HepG2 (cell line): Measurements from ENCODE around the gene C9. TPM values are rescaled to one million over a fixed set of nuclear protein-coding genes. Genes with fewer than 3 reads are reported as not detected.
A peak's percentile ranks its signal among the peaks of the same experiment; 100 is the strongest.

Experiments used
- ATF7 ChIP-seq, 2 experiments: fragments of 450-650 bp in 1 of 2; sonication (generic) in 1 of 2; formaldehyde crosslinking in 1 of 2; IDR thresholded peaks; 2 replicates each; pipeline versions ENCODE4 v1.4.0 to v1.6.1; 2016 to 2020; ENCODE audit warnings: antibody characterized with exemption in 1 of 2, mild to moderate bottlenecking in 1 of 2, missing genetic modification reagents in 1 of 2
- E2F2 ChIP-seq: sonication (generic); formaldehyde crosslinking; IDR thresholded peaks from 2 replicates; pipeline ENCODE4 v1.4.0; 2020; ENCODE audit warnings: missing genetic modification reagents, borderline replicate concordance
- EHMT2 ChIP-seq: fragments of 200-600 bp; sonication (generic); IDR thresholded peaks from 2 replicates; pipeline ENCODE4 v1.7.0; 2017; ENCODE audit warnings: antibody characterized with exemption, low read depth, low read length, borderline replicate concordance
- ISL2 ChIP-seq: sonication (generic); formaldehyde crosslinking; IDR thresholded peaks from 2 replicates; pipeline ENCODE4 v1.5.0; 2020; ENCODE audit warnings: missing genetic modification reagents
- KDM3A ChIP-seq: IDR thresholded peaks from 2 replicates; pipeline ENCODE4 v1.6.1; 2018; ENCODE audit warnings: low read depth, missing compliant biosample characterization
- KDM5B ChIP-seq: sonication (generic); formaldehyde crosslinking; IDR thresholded peaks from 2 replicates; pipeline ENCODE4 v1.4.0; 2020; ENCODE audit warnings: missing genetic modification reagents, mild to moderate bottlenecking, borderline replicate concordance
- MED8 ChIP-seq: sonication (generic); formaldehyde crosslinking; IDR thresholded peaks from 2 replicates; pipeline ENCODE4 v1.8.1; 2023; ENCODE audit warnings: mild to moderate bottlenecking, missing genetic modification reagents; ENCODE audit not compliant: insufficient replicate concordance
- MLXIP ChIP-seq: sonication (generic); formaldehyde crosslinking; IDR thresholded peaks from 2 replicates; pipeline ENCODE4 v1.9.0; 2021; ENCODE audit warnings: missing genetic modification reagents, borderline replicate concordance
- MXI1 ChIP-seq: IDR thresholded peaks from 3 replicates; pipeline ENCODE4 v1.6.1; 2012; ENCODE audit warnings: low read depth, low read length, inconsistent platforms, borderline replicate concordance
- PHB2 ChIP-seq: fragments of 450-650 bp; IDR thresholded peaks from 2 replicates; pipeline ENCODE4 v1.6.1; 2018; ENCODE audit not compliant: partially characterized antibody
- PRDM10 ChIP-seq: sonication (generic); formaldehyde crosslinking; IDR thresholded peaks from 2 replicates; pipeline ENCODE4 v1.4.0; 2020; ENCODE audit warnings: low read depth, missing genetic modification reagents
- PRPF4 ChIP-seq: fragments of 200-400 bp; formaldehyde crosslinking; IDR thresholded peaks from 2 replicates; pipeline ENCODE4 v1.6.1; 2016; ENCODE audit warnings: low read length, low read depth; ENCODE audit not compliant: poor library complexity, severe bottlenecking
- RARA ChIP-seq: IDR thresholded peaks from 2 replicates; pipeline ENCODE4 v1.6.1; 2016; ENCODE audit warnings: missing genetic modification reagents, missing compliant biosample characterization
- RBM39 ChIP-seq: fragments of 200-400 bp; formaldehyde crosslinking; IDR thresholded peaks from one replicate; pipeline ENCODE4 v1.6.1; 2018; ENCODE audit warnings: antibody characterized with exemption, mild to moderate bottlenecking, low read depth, low read length; ENCODE audit not compliant: poor library complexity, severe bottlenecking
- SRSF9 ChIP-seq: fragments of 200-400 bp; formaldehyde crosslinking; IDR thresholded peaks from 2 replicates; pipeline ENCODE4 v1.6.1; 2018; ENCODE audit warnings: borderline replicate concordance, mild to moderate bottlenecking, low read depth, low read length; ENCODE audit not compliant: insufficient read depth, poor library complexity, severe bottlenecking
- ZBTB34 ChIP-seq: sonication (generic); formaldehyde crosslinking; IDR thresholded peaks from 2 replicates; pipeline ENCODE4 v1.8.0; 2022; ENCODE audit warnings: mild to moderate bottlenecking, missing genetic modification reagents
- ZNF280B ChIP-seq: sonication (generic); formaldehyde crosslinking; IDR thresholded peaks from 2 replicates; pipeline ENCODE4 v1.5.0; 2020; ENCODE audit warnings: missing genetic modification reagents, mild to moderate bottlenecking, borderline replicate concordance
- ZNF562 ChIP-seq: sonication (generic); formaldehyde crosslinking; IDR thresholded peaks from 2 replicates; pipeline ENCODE4 v1.8.0; 2022; ENCODE audit warnings: missing genetic modification reagents, borderline replicate concordance
- polyA plus RNA-seq, 8 experiments: library from polyadenylated mRNA; depleted of rRNA in 3 of 8; stranded (reverse) in 7 of 8; unstranded in 1 of 8; fragments of >200 nt; fragmentation: Illumina TruSeq in 4 of 8; extraction: Trizol in 4 of 8; gene quantifications; 2 replicates each; pipeline versions ENCODE4 v1.2.1 to v1.2.3, GENCODE V29; 2011 to 2016; ENCODE audit warnings: low read depth in 4 of 8, missing spikeins in 1 of 8, mixed read lengths in 1 of 8; ENCODE audit not compliant: insufficient read depth in 1 of 8
- total RNA-seq, 5 experiments: library from RNA; depleted of rRNA; stranded (reverse); fragments of >200 nt; fragmentation: Illumina TruSeq; extraction: Trizol; gene quantifications; 2 replicates each; pipeline ENCODE4 v1.2.3, GENCODE V29; 2016; ENCODE audit warnings: low read depth in 1 of 5

C9 gene
- total and polyA plus RNA-seq, 2 of the 13 experiments (the other 11 are each of a cell fraction or from before 2014, with no cell fraction given): not detected

GRCh38 chr5:39284552-39284951, 79.7 kb downstream of the C9 start (continued):
- TF ChIP-seq PRDM10 (CRISPR knock-in tag) (no peak), ISL2 (no peak), ATF7 (IDR thresholded peaks at IDR 0.05) (no peak), ATF7 (CRISPR knock-in tag; IDR thresholded peaks at IDR 0.05) (no peak), ZBTB34 (CRISPR knock-in tag) (no peak), EHMT2 (no peak), KDM3A (CRISPR knock-in tag) (no peak), E2F2 (CRISPR knock-in tag) (no peak), ZNF280B (CRISPR knock-in tag) (no peak), PHB2 (no peak), MXI1 (no peak; the same call in 2 of the 3 replicates), KDM5B (CRISPR knock-in tag) (no peak), MLXIP (CRISPR knock-in tag) (peak; percentile 83; the same call in 1 of the 2 replicates), PRPF4 (no peak), RARA (peak; percentile 35; the same call in 1 of the 2 replicates), SRSF9 (no peak), MED8 (CRISPR knock-in tag) (no peak), RBM39 (no peak), ZNF562 (CRISPR knock-in tag) (no peak)
